Measurements from ENCODE around the gene CRBN. TPM values are rescaled to one million over a fixed set of nuclear protein-coding genes. Genes with fewer than 3 reads are reported as not detected.

The CRBN gene
- total RNA-seq, 2 donors from 2014 or later, result 48.3 to 62.9 TPM

GRCh38 chr3:3157484-3157883 lies 22.0 kb downstream of the CRBN start:
- Mint-ChIP-seq H3K9me3 (peaks cover 0 to 2% of the 10 kb centered on the region in 2 donors), H3K27ac (peak overlapping the region; percentile 75), H3K36me3 (ENCODE audit: insufficient read depth in 2 of 2) (peaks cover 14 to 63% of the 10 kb centered on the region in 2 donors), H3K4me1 (ENCODE audit: low read depth) (peaks cover 10% of the 10 kb centered on the region), H3K27me3 (ENCODE audit: low read depth) (no peaks in the 10 kb centered on the region), H3K4me3 (no peak overlapping the region)
- no peak for DNase-seq
- peak in 1 of 2 donors; percentile 27 for ATAC-seq (replicated peaks in 1 of 2)

DNA sequence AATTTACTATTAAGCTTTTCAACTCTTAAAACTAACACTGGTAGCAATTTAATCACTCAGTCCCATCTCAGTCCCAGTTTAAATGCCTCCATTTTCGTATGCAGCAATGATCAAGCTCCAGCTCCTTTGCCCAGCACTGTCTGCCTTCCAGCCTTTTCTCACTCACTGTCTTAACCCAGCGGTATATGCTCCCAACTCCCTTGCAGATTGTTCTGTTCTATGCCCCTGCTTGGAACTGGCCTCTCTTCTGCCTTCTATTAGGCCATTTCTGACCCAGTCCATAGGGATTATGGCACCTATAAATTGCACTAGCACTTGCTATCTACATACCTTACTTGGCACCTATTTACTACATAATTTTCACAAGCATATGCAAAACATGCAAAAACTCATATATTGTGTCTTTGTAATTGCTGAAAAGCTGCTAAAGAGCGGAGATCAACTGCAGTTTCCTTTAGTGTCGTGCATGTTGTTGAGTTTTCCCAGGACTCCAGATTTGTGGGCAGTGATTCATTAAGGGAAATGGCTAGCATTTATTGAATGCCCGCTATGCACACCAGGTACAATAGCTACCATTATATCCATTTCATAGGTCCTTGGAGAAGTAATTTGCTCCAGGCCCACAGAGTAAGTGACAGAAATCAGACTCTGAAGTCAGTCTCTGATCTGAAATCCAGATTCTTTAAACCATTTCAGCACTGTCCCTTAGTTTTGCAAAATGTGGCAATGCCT lies 24.4 kb downstream of the CRBN start:
- Mint-ChIP-seq H3K27me3 (ENCODE audit: low read depth) (no peaks in the 10 kb centered on the region), H3K27ac (peak overlapping the region; percentile 46), H3K9me3 (peaks cover 0 to 2% of the 10 kb centered on the region in 2 donors), H3K36me3 (ENCODE audit: insufficient read depth in 2 of 2) (peaks cover 13 to 64% of the 10 kb centered on the region in 2 donors), H3K4me1 (ENCODE audit: low read depth) (peaks cover 10% of the 10 kb centered on the region), H3K4me3 (no peak overlapping the region)
- ATAC-seq (replicated peaks in 1 of 2) (no peak), DNase-seq (no peak)

DNA sequence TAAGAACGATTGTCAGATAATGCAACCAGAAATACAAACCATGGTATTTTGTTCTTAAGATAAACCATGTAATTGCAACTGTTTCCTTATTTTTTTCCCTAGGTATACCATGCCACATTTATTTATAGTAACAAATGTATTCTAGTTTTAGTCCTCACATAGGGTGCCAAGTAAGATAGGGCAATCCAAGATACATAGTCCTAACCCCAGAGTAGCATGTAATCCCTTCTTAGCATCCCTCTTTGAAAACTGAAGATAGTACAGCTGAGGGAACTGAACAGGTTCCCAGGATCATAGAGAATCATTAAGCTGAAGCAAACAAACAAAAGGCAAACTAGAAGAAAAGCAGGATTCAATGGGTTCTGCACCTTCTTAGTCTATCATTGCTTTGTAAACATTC lies 28.0 kb downstream of the CRBN start:
- no peak overlapping the region for H3K27ac Mint-ChIP-seq
- peaks cover 7 to 49% of the 10 kb centered on the region in 2 donors for H3K36me3 Mint-ChIP-seq (ENCODE audit: insufficient read depth in 2 of 2)
- no peaks in the 10 kb centered on the region for H3K9me3 Mint-ChIP-seq
- no peaks in the 10 kb centered on the region for H3K27me3 Mint-ChIP-seq (ENCODE audit: low read depth)
- no peak overlapping the region for H3K4me3 Mint-ChIP-seq
- DNase-seq (no peak), ATAC-seq (replicated peaks in 1 of 2) (no peak)
- H3K4me1 Mint-ChIP-seq (ENCODE audit: low read depth), result peaks cover 2% of the 10 kb centered on the region

DNA sequence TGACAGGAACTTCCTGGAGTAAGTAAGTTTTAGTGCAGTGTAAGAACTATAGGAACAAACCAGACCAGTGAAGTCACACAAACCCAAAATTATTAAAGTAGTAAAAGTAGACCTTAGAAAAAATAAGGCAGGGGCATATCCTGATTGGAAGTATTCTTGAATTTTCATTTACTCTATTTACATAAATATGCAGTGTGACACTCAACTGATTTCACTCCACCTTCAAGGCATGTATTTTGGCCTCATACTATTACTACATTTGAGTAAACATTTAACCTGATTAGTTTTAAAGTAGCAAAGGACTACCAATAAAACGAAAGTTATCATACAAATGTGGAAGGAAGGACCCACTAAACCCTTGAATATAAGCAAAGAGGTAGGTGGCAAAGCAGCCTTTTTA lies 29.9 kb downstream of the CRBN start:
- Mint-ChIP-seq H3K9me3 (no peaks in the 10 kb centered on the region), H3K27ac (peak overlapping the region; percentile 89), H3K4me1 (ENCODE audit: low read depth) (peaks cover 6% of the 10 kb centered on the region), H3K36me3 (ENCODE audit: insufficient read depth in 2 of 2) (peaks cover 10 to 50% of the 10 kb centered on the region in 2 donors), H3K4me3 (no peak overlapping the region), H3K27me3 (ENCODE audit: low read depth) (no peaks in the 10 kb centered on the region)
- ATAC-seq (replicated peaks in 1 of 2), result no peak
- no peak for DNase-seq

DNA sequence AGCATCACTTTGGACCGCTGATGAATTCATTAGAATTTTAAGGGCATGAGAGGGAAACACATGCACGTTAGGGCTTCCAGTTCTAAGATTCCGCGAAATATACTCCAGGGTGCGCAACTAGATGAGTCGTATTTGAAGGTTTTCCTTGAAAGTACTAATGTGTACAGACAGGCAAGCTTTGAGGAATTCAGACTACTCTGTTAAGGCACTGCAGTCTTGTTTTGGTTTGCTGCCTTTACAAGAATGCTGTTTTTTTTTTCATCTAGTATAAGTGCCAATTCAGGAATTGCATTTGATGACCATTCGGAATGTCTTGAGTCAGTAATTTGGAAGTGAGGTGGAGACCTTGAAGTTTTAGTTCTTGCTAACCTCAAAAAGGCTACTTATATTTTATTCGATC lies 33.7 kb downstream of the CRBN start:
- DNase-seq (no peak), ATAC-seq (replicated peaks in 1 of 2) (no peak)
- Mint-ChIP-seq H3K4me3 (no peak overlapping the region), H3K27me3 (ENCODE audit: low read depth) (no peaks in the 10 kb centered on the region), H3K4me1 (ENCODE audit: low read depth) (peaks cover 13% of the 10 kb centered on the region), H3K36me3 (ENCODE audit: insufficient read depth in 2 of 2) (peaks cover 14 to 55% of the 10 kb centered on the region in 2 donors), H3K9me3 (no peaks in the 10 kb centered on the region), H3K27ac (peak overlapping the region; percentile 98)

DNA sequence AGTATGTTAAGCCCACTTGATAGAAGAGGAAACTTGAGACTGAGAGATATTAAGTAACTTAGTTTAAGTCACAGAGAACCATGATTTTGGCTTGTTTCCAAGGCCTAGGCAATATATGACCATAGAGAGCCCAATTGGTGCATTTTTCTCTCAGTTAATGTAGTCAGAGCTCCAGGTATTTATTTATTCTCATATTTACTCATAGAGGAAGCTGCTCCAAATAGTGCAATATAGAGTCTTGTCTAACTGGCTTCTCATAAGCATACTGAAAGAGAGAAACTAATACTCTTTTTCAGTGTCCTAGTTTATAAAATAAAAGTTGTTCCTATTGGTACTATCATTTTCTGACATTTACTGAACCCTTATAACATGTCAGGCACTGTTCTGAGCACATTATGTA lies 37.6 kb downstream of the CRBN start:
- H3K9me3 Mint-ChIP-seq, result no peaks in the 10 kb centered on the region
- H3K27ac Mint-ChIP-seq, result peak overlapping the region; percentile 92
- no peaks in the 10 kb centered on the region for H3K27me3 Mint-ChIP-seq (ENCODE audit: low read depth)
- peaks cover 38% of the 10 kb centered on the region for H3K4me1 Mint-ChIP-seq (ENCODE audit: low read depth)
- no peak overlapping the region for H3K4me3 Mint-ChIP-seq
- peak in 1 of 2 donors; percentile 68 for ATAC-seq (replicated peaks in 1 of 2)
- no peak for DNase-seq
- peaks cover 12 to 65% of the 10 kb centered on the region in 2 donors for H3K36me3 Mint-ChIP-seq (ENCODE audit: insufficient read depth in 2 of 2)

- no peaks in the 10 kb centered on the region for H3K27me3 Mint-ChIP-seq (ENCODE audit: low read depth)
- peaks cover 5 to 49% of the 10 kb centered on the region in 2 donors for H3K36me3 Mint-ChIP-seq (ENCODE audit: insufficient read depth in 2 of 2)
- DNase-seq, result no peak
- H3K27ac Mint-ChIP-seq, result peak overlapping the region; percentile 95
- no peak overlapping the region for H3K4me3 Mint-ChIP-seq
- no peak for ATAC-seq (replicated peaks in 1 of 2)
- peaks cover 71% of the 10 kb centered on the region for H3K4me1 Mint-ChIP-seq (ENCODE audit: low read depth)
- no peaks in the 10 kb centered on the region for H3K9me3 Mint-ChIP-seq
These were observed 42.0 kb downstream of the CRBN start for GRCh38 chr3:3137526-3137925.

- DNase-seq, result no peak
- ATAC-seq (replicated peaks in 1 of 2), result peak; percentile 74 to 76
- Mint-ChIP-seq H3K36me3 (ENCODE audit: insufficient read depth in 2 of 2) (peaks cover 1 to 38% of the 10 kb centered on the region in 2 donors), H3K9me3 (no peaks in the 10 kb centered on the region), H3K27me3 (ENCODE audit: low read depth) (no peaks in the 10 kb centered on the region), H3K4me1 (ENCODE audit: low read depth) (peaks cover 69% of the 10 kb centered on the region), H3K27ac (peak overlapping the region; percentile 82), H3K4me3 (peak overlapping the region; percentile 7 to 28)
These were observed 44.6 kb downstream of the CRBN start for GRCh38 chr3:3134750-3135448.

DNA sequence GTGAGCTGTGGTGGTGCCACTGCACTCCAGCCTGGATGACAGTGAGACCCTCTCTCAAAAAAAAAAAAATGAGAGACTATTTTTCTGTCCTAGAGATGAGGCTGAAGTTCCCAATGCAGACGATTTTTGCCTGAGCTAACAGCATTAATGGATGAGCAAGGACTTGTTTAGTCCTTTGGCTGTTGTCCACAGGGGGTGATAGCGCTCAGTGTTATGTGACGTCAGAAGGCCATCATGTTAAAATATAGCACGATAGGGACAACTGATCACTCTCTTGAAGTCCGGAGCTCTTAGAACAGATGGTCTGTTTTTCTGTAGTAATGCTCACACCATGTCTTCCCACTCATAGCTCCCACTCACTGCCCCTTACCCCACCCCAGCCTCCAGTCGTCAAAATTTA lies 46.0 kb downstream of the CRBN start:
- H3K27me3 Mint-ChIP-seq (ENCODE audit: low read depth), result no peaks in the 10 kb centered on the region
- ATAC-seq (replicated peaks in 1 of 2) (no peak), DNase-seq (no peak)
- H3K4me1 Mint-ChIP-seq (ENCODE audit: low read depth), result peaks cover 69% of the 10 kb centered on the region
- no peaks in the 10 kb centered on the region for H3K9me3 Mint-ChIP-seq
- no peak overlapping the region for H3K27ac Mint-ChIP-seq
- H3K36me3 Mint-ChIP-seq (ENCODE audit: insufficient read depth in 2 of 2), result peaks cover 8 to 31% of the 10 kb centered on the region in 2 donors
- peak overlapping the region; percentile 15 to 35 for H3K4me3 Mint-ChIP-seq

GRCh38 chr3:3129579-3129978 lies 49.9 kb downstream of the CRBN start:
- DNase-seq (no peak), ATAC-seq (replicated peaks in 1 of 2) (no peak)
- Mint-ChIP-seq H3K27me3 (ENCODE audit: low read depth) (no peaks in the 10 kb centered on the region), H3K4me3 (peak overlapping the region; percentile 57 to 98), H3K9me3 (no peaks in the 10 kb centered on the region), H3K36me3 (ENCODE audit: insufficient read depth in 2 of 2) (peaks cover 15 to 28% of the 10 kb centered on the region in 2 donors), H3K4me1 (ENCODE audit: low read depth) (peaks cover 67% of the 10 kb centered on the region), H3K27ac (peak overlapping the region; percentile 54)

DNA sequence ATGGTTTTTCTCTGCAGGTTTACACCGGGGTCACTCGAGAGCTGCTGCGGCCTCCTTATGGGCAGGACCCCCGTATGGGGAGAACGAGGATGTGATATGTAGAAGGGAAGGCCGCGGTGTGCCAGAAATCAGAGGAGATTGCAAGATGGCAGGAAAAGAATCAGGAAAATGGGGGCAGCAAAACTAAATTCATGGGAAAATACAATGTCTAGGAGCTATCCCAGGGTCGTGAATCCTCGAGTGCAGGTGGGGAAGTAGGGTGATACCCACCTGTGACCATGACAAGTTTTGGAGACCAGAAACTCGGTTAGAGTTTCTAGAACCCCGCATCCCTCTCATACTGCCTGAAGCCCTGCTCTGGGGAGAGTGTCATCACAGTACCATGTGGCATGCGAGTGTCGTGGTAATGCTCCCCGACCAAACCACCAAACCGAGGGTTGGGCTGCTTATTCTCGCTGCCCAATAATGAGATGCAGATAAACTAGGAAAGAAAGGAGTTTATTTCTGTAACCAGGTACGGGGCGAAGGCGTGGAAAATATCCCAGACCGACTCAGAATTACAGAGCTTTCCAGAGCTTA lies 52.0 kb downstream of the CRBN start:
- peak overlapping the region; percentile 85 for H3K27ac Mint-ChIP-seq
- DNase-seq, result peak; percentile 60
- peak overlapping the region; percentile 95 to 98 for H3K4me3 Mint-ChIP-seq
- peaks cover 15 to 24% of the 10 kb centered on the region in 2 donors for H3K36me3 Mint-ChIP-seq (ENCODE audit: insufficient read depth in 2 of 2)
- ATAC-seq (replicated peaks in 1 of 2), result peak; percentile 43 to 53
- H3K9me3 Mint-ChIP-seq, result no peaks in the 10 kb centered on the region
- H3K4me1 Mint-ChIP-seq (ENCODE audit: low read depth), result peaks cover 47% of the 10 kb centered on the region
- no peaks in the 10 kb centered on the region for H3K27me3 Mint-ChIP-seq (ENCODE audit: low read depth)

DNA sequence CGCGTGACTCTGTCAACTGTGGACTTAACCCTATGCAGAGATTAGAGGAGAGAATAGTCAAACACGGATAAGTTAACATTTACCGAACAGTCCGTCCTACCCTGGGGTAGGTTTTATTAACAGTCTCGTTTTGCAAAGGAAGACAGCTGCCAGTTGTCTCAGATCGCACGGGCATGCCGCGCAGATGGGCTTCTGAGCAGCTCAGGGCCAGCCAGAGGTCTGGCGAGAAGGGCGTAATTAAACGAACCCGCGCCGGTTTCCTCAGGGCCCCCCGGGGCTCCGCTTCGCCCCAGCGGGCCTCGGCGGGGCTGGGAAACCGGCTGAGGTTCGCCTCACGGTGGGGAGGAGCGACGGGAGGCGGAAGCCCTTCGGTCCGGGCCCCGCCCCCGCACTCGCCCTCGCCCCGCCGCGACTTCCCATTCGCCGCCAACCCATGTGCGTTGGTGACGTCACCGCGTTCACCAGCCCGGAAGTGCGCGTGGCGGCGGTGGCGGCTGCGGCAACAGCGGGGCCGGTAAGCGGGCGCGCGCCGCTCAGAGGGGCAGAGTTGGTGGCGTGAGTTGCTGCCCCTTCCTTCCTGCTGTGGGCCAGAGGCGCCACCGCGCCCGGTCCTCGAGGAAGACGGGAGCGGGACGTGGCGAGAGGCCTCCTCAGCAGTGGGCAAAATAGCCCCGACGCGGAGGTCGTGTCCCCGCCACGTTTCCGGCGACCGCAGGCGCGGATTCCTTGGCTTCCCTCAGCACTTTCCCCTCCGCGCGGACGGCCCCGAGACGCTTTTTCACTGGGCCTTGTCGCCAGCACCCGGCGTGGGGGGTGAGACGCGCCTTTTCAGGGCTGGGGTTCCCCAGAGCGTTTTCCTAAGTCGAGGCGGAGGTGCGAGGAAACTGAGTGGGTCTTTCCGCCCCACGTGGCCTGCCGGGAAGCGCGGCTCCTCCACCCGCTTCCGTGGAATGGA lies 52.7 kb downstream of the CRBN start, which contains the start of gene TRNT1:
Gene TRNT1, plus strand, starts transcription at position 464 of the 955 bp plus-strand sequence. CDS start 2,101 bp downstream, outside the sequence.
- Mint-ChIP-seq H3K27ac (peak within 1 kb of the TSS; percentile 99), H3K27me3 (ENCODE audit: low read depth) (no peaks in the 10 kb centered on the region), H3K4me3 (peak within 1 kb of the TSS; percentile 95 to 98), H3K36me3 (ENCODE audit: insufficient read depth in 2 of 2) (peaks cover 15 to 24% of the 10 kb centered on the region in 2 donors), H3K9me3 (no peaks in the 10 kb centered on the region), H3K4me1 (ENCODE audit: low read depth) (peaks cover 47% of the 10 kb centered on the region)
- ATAC-seq (replicated peaks in 1 of 2) (peak; percentile 91 to 92), DNase-seq (peak; percentile 97 to 98)
